BLaER1 (cell line): ENCODE results near the gene KLHL17.

ENCODE experiments used
- H3K27ac ChIP-seq: shearing (Covaris generic); formaldehyde crosslinking; 2 replicates; pipeline ENCODE4 v1.8.1; 2022
- H3K27me3 ChIP-seq: shearing (Covaris generic); formaldehyde crosslinking; 2 replicates; pipeline ENCODE4 v1.8.1; 2022
- H3K36me3 ChIP-seq: shearing (Covaris generic); formaldehyde crosslinking; 2 replicates; pipeline ENCODE4 v1.8.1; 2022
- H3K4me1 ChIP-seq: shearing (Covaris generic); formaldehyde crosslinking; 2 replicates; pipeline ENCODE4 v1.8.1; 2022
- H3K4me2 ChIP-seq: shearing (Covaris generic); formaldehyde crosslinking; 2 replicates; pipeline ENCODE4 v1.8.1; 2022
- H3K4me3 ChIP-seq: shearing (Covaris generic); formaldehyde crosslinking; 2 replicates; pipeline ENCODE4 v1.8.1; 2022
- H3K9ac ChIP-seq: shearing (Covaris generic); formaldehyde crosslinking; 2 replicates; pipeline ENCODE4 v1.8.1; 2022
- H3K9me3 ChIP-seq: shearing (Covaris generic); formaldehyde crosslinking; 2 replicates; pipeline ENCODE4 v1.8.1; 2022
- H4K20me1 ChIP-seq: shearing (Covaris generic); formaldehyde crosslinking; 2 replicates; pipeline ENCODE4 v1.8.1; 2022
- Cebpa-rat ChIP-seq: shearing (Covaris generic); IDR thresholded peaks from 2 replicates; pipeline ENCODE4 v1.8.1; 2022

KLHL17 gene

GRCh38 chr1:950268-950667 lies 10.1 kb upstream of the KLHL17 start:
- peaks cover 10% of the 10 kb centered on the region for H3K4me1 ChIP-seq
- H4K20me1 ChIP-seq = peaks cover 99% of the 10 kb centered on the region
- peaks cover 100% of the 10 kb centered on the region for H3K36me3 ChIP-seq
- H3K27me3 ChIP-seq = no peaks in the 10 kb centered on the region
- no peak overlapping the region for H3K4me2 ChIP-seq
- H3K4me3 ChIP-seq = no peak overlapping the region
- no peak overlapping the region for H3K27ac ChIP-seq
- no peaks in the 10 kb centered on the region for H3K9me3 ChIP-seq
- no peak overlapping the region for H3K9ac ChIP-seq
- no peak for TF ChIP-seq Cebpa-rat

- H4K20me1 ChIP-seq = peaks cover 99% of the 10 kb centered on the region
- H3K36me3 ChIP-seq = peaks cover 100% of the 10 kb centered on the region
- TF ChIP-seq Cebpa-rat = no peak
- H3K4me1 ChIP-seq = peaks cover 10% of the 10 kb centered on the region
- H3K4me3 ChIP-seq = no peak overlapping the region
- no peak overlapping the region for H3K9ac ChIP-seq
- no peaks in the 10 kb centered on the region for H3K9me3 ChIP-seq
- H3K27me3 ChIP-seq = no peaks in the 10 kb centered on the region
- no peak overlapping the region for H3K4me2 ChIP-seq
- no peak overlapping the region for H3K27ac ChIP-seq
Measured at GRCh38 chr1:950881-951280, 9.5 kb upstream of the KLHL17 start.

- TF ChIP-seq Cebpa-rat = no peak
- no peak overlapping the region for H3K4me2 ChIP-seq
- no peak overlapping the region for H3K4me3 ChIP-seq
- no peak overlapping the region for H3K9ac ChIP-seq
- H3K9me3 ChIP-seq = no peaks in the 10 kb centered on the region
- H3K36me3 ChIP-seq = peaks cover 100% of the 10 kb centered on the region
- H3K4me1 ChIP-seq = peaks cover 12% of the 10 kb centered on the region
- H3K27me3 ChIP-seq = no peaks in the 10 kb centered on the region
- no peak overlapping the region for H3K27ac ChIP-seq
- peaks cover 99% of the 10 kb centered on the region for H4K20me1 ChIP-seq
Measured at GRCh38 chr1:951364-951763, 9.0 kb upstream of the KLHL17 start.

GRCh38 chr1:952201-952600 lies 8.2 kb upstream of the KLHL17 start:
- H3K4me2 ChIP-seq = no peak overlapping the region
- H3K9me3 ChIP-seq = no peaks in the 10 kb centered on the region
- H3K4me1 ChIP-seq = peaks cover 20% of the 10 kb centered on the region
- no peak overlapping the region for H3K9ac ChIP-seq
- H3K27ac ChIP-seq = no peak overlapping the region
- no peak for TF ChIP-seq Cebpa-rat
- no peak overlapping the region for H3K4me3 ChIP-seq
- peaks cover 100% of the 10 kb centered on the region for H3K36me3 ChIP-seq
- no peaks in the 10 kb centered on the region for H3K27me3 ChIP-seq
- H4K20me1 ChIP-seq = peaks cover 99% of the 10 kb centered on the region

- TF ChIP-seq Cebpa-rat = no peak
- no peak overlapping the region for H3K27ac ChIP-seq
- H3K4me2 ChIP-seq = no peak overlapping the region
- no peak overlapping the region for H3K4me3 ChIP-seq
- H3K4me1 ChIP-seq = peaks cover 24% of the 10 kb centered on the region
- peaks cover 100% of the 10 kb centered on the region for H3K36me3 ChIP-seq
- H4K20me1 ChIP-seq = peaks cover 99% of the 10 kb centered on the region
- H3K9me3 ChIP-seq = no peaks in the 10 kb centered on the region
- no peaks in the 10 kb centered on the region for H3K27me3 ChIP-seq
- no peak overlapping the region for H3K9ac ChIP-seq
Measured at GRCh38 chr1:952603-953002, 7.8 kb upstream of the KLHL17 start.

GRCh38 chr1:953524-954320 lies 6.7 kb upstream of the KLHL17 start:
- no peak overlapping the region for H3K9ac ChIP-seq
- H3K27me3 ChIP-seq = no peaks in the 10 kb centered on the region
- H3K9me3 ChIP-seq = no peaks in the 10 kb centered on the region
- H4K20me1 ChIP-seq = peaks cover 99% of the 10 kb centered on the region
- peaks cover 89% of the 10 kb centered on the region for H3K36me3 ChIP-seq
- H3K4me3 ChIP-seq = no peak overlapping the region
- no peak for TF ChIP-seq Cebpa-rat
- H3K27ac ChIP-seq = no peak overlapping the region
- H3K4me1 ChIP-seq = peaks cover 33% of the 10 kb centered on the region
- H3K4me2 ChIP-seq = no peak overlapping the region

GRCh38 chr1:954927-955326 lies 5.5 kb upstream of the KLHL17 start:
- Histone ChIP-seq H3K9me3 (no peaks in the 10 kb centered on the region), H3K9ac (no peak overlapping the region), H3K4me3 (no peak overlapping the region), H3K27ac (no peak overlapping the region), H3K4me2 (no peak overlapping the region), H3K36me3 (peaks cover 77% of the 10 kb centered on the region), H4K20me1 (peaks cover 90% of the 10 kb centered on the region), H3K27me3 (peaks cover 6% of the 10 kb centered on the region; the same call in 1 of the 2 replicates), H3K4me1 (peaks cover 41% of the 10 kb centered on the region)
- no peak for TF ChIP-seq Cebpa-rat

GRCh38 chr1:955474-955873 lies 4.9 kb upstream of the KLHL17 start:
- no peak overlapping the region for H3K4me2 ChIP-seq
- H3K9ac ChIP-seq = no peak overlapping the region
- H3K27ac ChIP-seq = no peak overlapping the region
- TF ChIP-seq Cebpa-rat = no peak
- no peaks in the 10 kb centered on the region for H3K9me3 ChIP-seq
- H3K36me3 ChIP-seq = peaks cover 71% of the 10 kb centered on the region
- peaks cover 84% of the 10 kb centered on the region for H4K20me1 ChIP-seq
- H3K4me1 ChIP-seq = peaks cover 44% of the 10 kb centered on the region
- H3K27me3 ChIP-seq = peaks cover 6% of the 10 kb centered on the region; the same call in 1 of the 2 replicates
- H3K4me3 ChIP-seq = no peak overlapping the region

- H3K27me3 ChIP-seq = peaks cover 6% of the 10 kb centered on the region; the same call in 1 of the 2 replicates
- H3K4me1 ChIP-seq = peaks cover 50% of the 10 kb centered on the region
- no peak overlapping the region for H3K9ac ChIP-seq
- peak overlapping the region; percentile 87 for H3K4me2 ChIP-seq
- H4K20me1 ChIP-seq = peaks cover 78% of the 10 kb centered on the region
- peaks cover 60% of the 10 kb centered on the region for H3K36me3 ChIP-seq
- H3K9me3 ChIP-seq = no peaks in the 10 kb centered on the region
- H3K4me3 ChIP-seq = no peak overlapping the region
- no peak for TF ChIP-seq Cebpa-rat
- no peak overlapping the region for H3K27ac ChIP-seq
Measured at GRCh38 chr1:956636-957035, 3.7 kb upstream of the KLHL17 start.

GRCh38 chr1:958823-959730 lies 1.3 kb upstream of the KLHL17 start, which contains the start of gene NOC2L:
TSS of gene NOC2L (minus strand) at chr1:959256. CDS start at chr1:959240, 16 bp downstream.
- peak within 1 kb of the TSS; percentile 98 for H3K4me3 ChIP-seq
- H3K27me3 ChIP-seq = peaks cover 6% of the 10 kb centered on the region; the same call in 1 of the 2 replicates
- H3K9me3 ChIP-seq = no peaks in the 10 kb centered on the region
- H3K27ac ChIP-seq = peak within 1 kb of the TSS; percentile 84
- TF ChIP-seq Cebpa-rat = no peak
- H3K9ac ChIP-seq = peak within 1 kb of the TSS; percentile 92
- H3K4me1 ChIP-seq = peaks cover 51% of the 10 kb centered on the region
- peaks cover 56% of the 10 kb centered on the region for H3K36me3 ChIP-seq
- peak within 1 kb of the TSS; percentile 87 for H3K4me2 ChIP-seq
- H4K20me1 ChIP-seq = peaks cover 55% of the 10 kb centered on the region
